H9 (cell line): Measurements from ENCODE around the gene PRF1. TPM values are rescaled to one million over a fixed set of nuclear protein-coding genes. Genes with fewer than 3 reads are reported as not detected.

Experiments
- DNase-seq: peaks from one replicate; pipeline ENCODE4 v3.0.0-alpha.2; 2017
- H2AFZ ChIP-seq: one replicate; pipeline ENCODE4 v1.6.1; 2013; ENCODE audit warnings: mild to moderate bottlenecking, low read length, control low read depth, moderate library complexity
- H2AK5ac ChIP-seq: 2 replicates; pipeline ENCODE4 v1.6.1; 2013; ENCODE audit warnings: low read length, control low read depth, mixed read lengths; ENCODE audit not compliant: insufficient read length
- H2BK120ac ChIP-seq: one replicate; pipeline ENCODE4 v1.6.1; 2013; ENCODE audit warnings: low read depth, mild to moderate bottlenecking, low read length, control low read depth, inconsistent platforms; ENCODE audit not compliant: poor library complexity, severe bottlenecking
- H2BK12ac ChIP-seq: 2 replicates; pipeline ENCODE4 v1.6.1; 2013; ENCODE audit warnings: low read length, control low read depth, mixed read lengths, low read depth; ENCODE audit not compliant: insufficient read length
- H2BK15ac ChIP-seq: 2 replicates; pipeline ENCODE4 v1.6.1; 2013; ENCODE audit warnings: low read depth, low read length, control low read depth
- H2BK20ac ChIP-seq: one replicate; pipeline ENCODE4 v1.6.1; 2013; ENCODE audit warnings: low read depth, mild to moderate bottlenecking, low read length, control low read depth, inconsistent platforms; ENCODE audit not compliant: poor library complexity, severe bottlenecking
- H2BK5ac ChIP-seq: 2 replicates; pipeline ENCODE4 v1.6.1; 2013; ENCODE audit warnings: low read length, control low read depth, mixed read lengths; ENCODE audit not compliant: insufficient read length
- H3K14ac ChIP-seq: 2 replicates; pipeline ENCODE4 v1.6.1; 2013; ENCODE audit warnings: low read length, control low read depth; ENCODE audit not compliant: insufficient read depth
- H3K18ac ChIP-seq: 2 replicates; pipeline ENCODE4 v1.6.1; 2013; ENCODE audit warnings: low read depth, mild to moderate bottlenecking, mixed read lengths, low read length, control low read depth; ENCODE audit not compliant: insufficient read length
- H3K23ac ChIP-seq: 2 replicates; pipeline ENCODE4 v1.6.1; 2013; ENCODE audit warnings: low read length, control low read depth, mixed read lengths, low read depth; ENCODE audit not compliant: insufficient read length
- H3K23me2 ChIP-seq: 2 replicates; pipeline ENCODE4 v1.6.1; 2013; ENCODE audit warnings: low read depth, mild to moderate bottlenecking, mixed read lengths, low read length, control low read depth; ENCODE audit not compliant: insufficient read length, poor library complexity, severe bottlenecking
- H3K27ac ChIP-seq: 2 replicates; pipeline ENCODE4 v1.5.1; 2013; ENCODE audit warnings: low read length, control low read depth, mixed read lengths, low read depth; ENCODE audit not compliant: insufficient read length
- H3K27me3 ChIP-seq: 2 replicates; pipeline ENCODE4 v1.6.1; 2013; ENCODE audit warnings: low read length, control low read depth, inconsistent platforms; ENCODE audit not compliant: insufficient read depth
- H3K4ac ChIP-seq: 2 replicates; pipeline ENCODE4 v1.6.1; 2013; ENCODE audit warnings: low read depth, mild to moderate bottlenecking, control low read depth, inconsistent platforms, low read length, moderate library complexity
- H3K4me1 ChIP-seq: 2 replicates; pipeline ENCODE4 v1.6.1; 2013; ENCODE audit warnings: low read length, control low read depth, inconsistent platforms; ENCODE audit not compliant: insufficient read depth
- H3K4me2 ChIP-seq: 2 replicates; pipeline ENCODE4 v1.6.1; 2013; ENCODE audit warnings: low read length, control low read depth, mixed read lengths; ENCODE audit not compliant: insufficient read length, insufficient read depth
- H3K56ac ChIP-seq: 2 replicates; pipeline ENCODE4 v1.6.1; 2013; ENCODE audit warnings: low read depth, mild to moderate bottlenecking, mixed read lengths, low read length, control low read depth; ENCODE audit not compliant: insufficient read length
- H3K79me1 ChIP-seq: 2 replicates; pipeline ENCODE4 v1.6.1; 2013; ENCODE audit warnings: low read depth, mild to moderate bottlenecking, moderate library complexity, low read length, control low read depth, inconsistent platforms; ENCODE audit not compliant: insufficient read depth, poor library complexity, severe bottlenecking
- H3K79me2 ChIP-seq: 2 replicates; pipeline ENCODE4 v1.6.1; 2013; ENCODE audit warnings: low read length, control low read depth, inconsistent platforms; ENCODE audit not compliant: insufficient read depth
- H3K9ac ChIP-seq: 2 replicates; pipeline ENCODE4 v1.6.1; 2013; ENCODE audit warnings: low read length, control low read depth, mixed read lengths; ENCODE audit not compliant: insufficient read length; ENCODE audit errors: extremely low read depth
- H3K9me3 ChIP-seq: one replicate; pipeline ENCODE4 v1.6.1; 2013; ENCODE audit warnings: low read depth, low read length, inconsistent platforms; ENCODE audit not compliant: control insufficient read depth
- H3T11ph ChIP-seq: one replicate; pipeline ENCODE4 v1.6.1; 2013; ENCODE audit warnings: mild to moderate bottlenecking, low read length, control low read depth, inconsistent platforms
- H4K20me1 ChIP-seq: one replicate; pipeline ENCODE4 v1.6.1; 2013; ENCODE audit not compliant: control insufficient read depth, insufficient read length, insufficient read depth
- H4K5ac ChIP-seq: 2 replicates; pipeline ENCODE4 v1.6.1; 2013; ENCODE audit warnings: low read depth, mild to moderate bottlenecking, mixed read lengths, low read length, control low read depth; ENCODE audit not compliant: insufficient read length
- H4K8ac ChIP-seq: replicated peaks from 2 replicates; pipeline ENCODE4 v1.6.1; 2013; ENCODE audit warnings: low read length, control low read depth, mixed read lengths, low read depth; ENCODE audit not compliant: insufficient read length
- H4K91ac ChIP-seq: 2 replicates; pipeline ENCODE4 v1.6.1; 2013; ENCODE audit warnings: low read depth, mild to moderate bottlenecking, moderate library complexity, mixed read lengths, low read length, control low read depth; ENCODE audit not compliant: insufficient read length
- H3K27ac Mint-ChIP-seq, 3 experiments: 2 replicates in 2 of 3; 3 replicates in 1 of 3; pipeline ENCODE4 v1.8.0; 2020 to 2021; ENCODE audit warnings: mixed read lengths in 3 of 3, mild to moderate bottlenecking in 1 of 3, moderate library complexity in 1 of 3
- H3K27me3 Mint-ChIP-seq: 2 replicates; pipeline ENCODE4 v1.8.0; 2021; ENCODE audit warnings: low read depth, mild to moderate bottlenecking, moderate library complexity, mixed read lengths
- H3K36me3 Mint-ChIP-seq, 3 experiments: 2 replicates in 2 of 3; 3 replicates in 1 of 3; pipeline ENCODE4 v1.8.0; 2020 to 2021; ENCODE audit warnings: low read depth in 3 of 3, mixed read lengths in 3 of 3; ENCODE audit not compliant: insufficient read depth in 1 of 3
- H3K4me1 Mint-ChIP-seq, 2 experiments: 2 replicates each; pipeline ENCODE4 v1.8.0; 2020; ENCODE audit warnings: mixed read lengths in 2 of 2
- H3K4me3 Mint-ChIP-seq, 2 experiments: 2 replicates in 1 of 2; 3 replicates in 1 of 2; pipeline ENCODE4 v1.8.0; 2020 to 2021; ENCODE audit warnings: mild to moderate bottlenecking in 2 of 2, mixed read lengths in 2 of 2, moderate library complexity in 1 of 2
- H3K9me3 Mint-ChIP-seq, 2 experiments: 2 replicates in 1 of 2; 3 replicates in 1 of 2; pipeline ENCODE4 v1.8.0; 2020; ENCODE audit warnings: mild to moderate bottlenecking in 2 of 2, mixed read lengths in 2 of 2, moderate library complexity in 1 of 2
- WGBS: extraction: QIAGEN DNeasy Blood & Tissue Kit; methylation state at CpG from one replicate; pipeline ENCODE4 v1.1.7; 2013; ENCODE audit warnings: missing lambda C conversion rate, low lambda C conversion rate, mixed read lengths; ENCODE audit not compliant: insufficient read length; ENCODE audit errors: extremely low coverage; 5-methylcytosine and 5-hydroxymethylcytosine counted together
- total RNA-seq: library from RNA; stranded (reverse); gene quantifications from 2 replicates; pipeline ENCODE4 v1.2.1, GENCODE V29; 2021
- TF ChIP-seq, protein P1 (sequence below): fragments of 200-600 bp; sonication (generic); conservative IDR thresholded peaks from 3 replicates; pipeline ENCODE4 v1.8.0; 2021; ENCODE audit warnings: antibody characterized with exemption, mild to moderate bottlenecking

The PRF1 gene
- total RNA-seq, 1 experiment from 2014 or later = not detected

DNA sequence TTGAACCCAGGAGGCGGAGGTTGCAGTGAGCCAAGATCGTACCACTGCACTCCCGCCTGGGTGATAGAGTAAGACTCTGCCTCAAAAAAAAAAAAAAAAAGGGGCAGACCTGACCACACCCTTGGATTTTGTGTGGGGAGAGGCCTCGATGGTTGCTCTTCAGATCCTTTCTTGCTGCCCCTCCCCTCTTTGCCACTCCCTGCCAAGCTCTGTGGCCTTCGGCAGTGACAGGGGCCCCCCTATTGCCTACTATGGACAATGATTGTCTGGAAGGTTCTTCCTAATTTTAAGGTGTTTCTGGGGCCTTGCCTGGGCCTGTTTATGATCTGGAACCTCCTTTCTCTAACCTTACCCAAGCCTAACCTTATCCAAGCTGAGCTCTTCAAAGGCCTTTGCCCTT lies 795 bp downstream of the PRF1 start:
- peaks cover 3 to 9% of the 10 kb centered on the region in 2 experiments; a peak in 2 of 4 replicates for H3K4me1 Mint-ChIP-seq
- Histone ChIP-seq H3K23ac (no peak overlapping the region), H3T11ph (no peak overlapping the region), H4K5ac (no peak overlapping the region), H3K4me2 (no peak overlapping the region), H3K56ac (no peak overlapping the region), H3K14ac (no peak overlapping the region), H2BK15ac (no peak overlapping the region), H3K27ac (no peak overlapping the region), H3K4me1 (no peaks in the 10 kb centered on the region), H3K79me2 (no peaks in the 10 kb centered on the region), H2BK5ac (no peak overlapping the region), H2BK20ac (no peak overlapping the region), H3K23me2 (no peaks in the 10 kb centered on the region), H2AK5ac (no peak overlapping the region), H2BK120ac (no peak overlapping the region), H3K18ac (no peak overlapping the region), H4K8ac (no peak overlapping the region), H3K9ac (no peak overlapping the region), H3K79me1 (no peaks in the 10 kb centered on the region), H2BK12ac (no peak overlapping the region), H3K9me3 (no peaks in the 10 kb centered on the region), H2AFZ (no peak overlapping the region), H3K4ac (no peak overlapping the region), H3K27me3 (no peaks in the 10 kb centered on the region), H4K91ac (no peak overlapping the region), H4K20me1 (peaks cover 3% of the 10 kb centered on the region)
- DNase-seq = no peak
- no peak overlapping the region for H3K27ac Mint-ChIP-seq
- H3K4me3 Mint-ChIP-seq = no peak overlapping the region
- peaks cover 0 to 1% of the 10 kb centered on the region in 2 experiments; a peak in 1 of 5 replicates for H3K9me3 Mint-ChIP-seq
- no peaks in the 10 kb centered on the region; a peak in 1 of 7 replicates for H3K36me3 Mint-ChIP-seq
- WGBS = no CpG with 5 or more reads among the region's 5 CpGs
- no peaks in the 10 kb centered on the region for H3K27me3 Mint-ChIP-seq
- TF ChIP-seq, protein P1, sequence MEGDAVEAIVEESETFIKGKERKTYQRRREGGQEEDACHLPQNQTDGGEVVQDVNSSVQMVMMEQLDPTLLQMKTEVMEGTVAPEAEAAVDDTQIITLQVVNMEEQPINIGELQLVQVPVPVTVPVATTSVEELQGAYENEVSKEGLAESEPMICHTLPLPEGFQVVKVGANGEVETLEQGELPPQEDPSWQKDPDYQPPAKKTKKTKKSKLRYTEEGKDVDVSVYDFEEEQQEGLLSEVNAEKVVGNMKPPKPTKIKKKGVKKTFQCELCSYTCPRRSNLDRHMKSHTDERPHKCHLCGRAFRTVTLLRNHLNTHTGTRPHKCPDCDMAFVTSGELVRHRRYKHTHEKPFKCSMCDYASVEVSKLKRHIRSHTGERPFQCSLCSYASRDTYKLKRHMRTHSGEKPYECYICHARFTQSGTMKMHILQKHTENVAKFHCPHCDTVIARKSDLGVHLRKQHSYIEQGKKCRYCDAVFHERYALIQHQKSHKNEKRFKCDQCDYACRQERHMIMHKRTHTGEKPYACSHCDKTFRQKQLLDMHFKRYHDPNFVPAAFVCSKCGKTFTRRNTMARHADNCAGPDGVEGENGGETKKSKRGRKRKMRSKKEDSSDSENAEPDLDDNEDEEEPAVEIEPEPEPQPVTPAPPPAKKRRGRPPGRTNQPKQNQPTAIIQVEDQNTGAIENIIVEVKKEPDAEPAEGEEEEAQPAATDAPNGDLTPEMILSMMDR = no peak
